H4 (cell line): ENCODE data around the gene TRABD. TPM values are rescaled to one million over a fixed set of nuclear protein-coding genes. Genes with fewer than 3 reads are reported as not detected.
A peak's percentile ranks its signal among the peaks of the same experiment; 100 is the strongest.

Experiments
- DNase-seq: peaks from one replicate; pipeline ENCODE4 v3.0.0-alpha.2; 2015; ENCODE audit warnings: low spot score
- total RNA-seq: library from RNA; depleted of rRNA; stranded (reverse); fragments of >200 nt; shearing (Covaris generic); gene quantifications from 2 replicates; pipeline ENCODE4 v1.2.3, GENCODE V29; 2014; rRNA removed

The TRABD gene
- total RNA-seq, 1 experiment from 2014 or later = 17.2 TPM

- no peak for DNase-seq
Measured at GRCh38 chr22:50238755-50239154, 53.0 kb downstream of the TRABD start.

- no peak for DNase-seq
Measured at GRCh38 chr22:50242406-50242949, 56.8 kb downstream of the TRABD start.

GRCh38 chr22:50243685-50244419 is 58.1 kb downstream of the TRABD start:
- no peak for DNase-seq

GRCh38 chr22:50244420-50245213 is 58.9 kb downstream of the TRABD start, which contains the start of gene TUBGCP6:
TSS of gene TUBGCP6 (minus strand) at chr22:50245023. CDS start at chr22:50244459, 564 bp downstream.
- peak; percentile 90 for DNase-seq

GRCh38 chr22:50245214-50246072 is 59.7 kb downstream of the TRABD start:
- no peak for DNase-seq

- DNase-seq = no peak
Measured at GRCh38 chr22:50246242-50247175, 60.8 kb downstream of the TRABD start.

- DNase-seq = no peak
Measured at GRCh38 chr22:50247748-50248147, 62.0 kb downstream of the TRABD start.

- no peak for DNase-seq
Measured at GRCh38 chr22:50248196-50249081, 62.7 kb downstream of the TRABD start.

Other genes with a start within 250 kb of the TRABD start
- gene PIM3, start 225.1 kb upstream of the TRABD start, total RNA-seq = 18.6 and 30.3 TPM in 2 replicates
- not detected in 2 replicates for gene IL17REL, start 173.1 kb upstream of the TRABD start, total RNA-seq
- gene TTLL8, start 127.6 kb upstream of the TRABD start, total RNA-seq = not detected in 2 replicates
- gene MLC1, start 100.5 kb upstream of the TRABD start, total RNA-seq = 1.4 and 3.3 TPM in 2 replicates
- 1.8 and 2.9 TPM in 2 replicates for gene MOV10L1, start 95.9 kb upstream of the TRABD start, total RNA-seq
- gene PANX2, start 15.2 kb upstream of the TRABD start, total RNA-seq = 4.2 and 4.4 TPM in 2 replicates
- 13.4 and 19.6 TPM in 2 replicates for gene SELENOO, start 15.1 kb downstream of the TRABD start, total RNA-seq
- 4.9 and 5.0 TPM in 2 replicates for gene TUBGCP6, start 59.1 kb downstream of the TRABD start, total RNA-seq
- gene HDAC10, start 65.4 kb downstream of the TRABD start, total RNA-seq = 5.1 and 5.9 TPM in 2 replicates
- 33.3 and 37.8 TPM in 2 replicates for gene MAPK12, start 75.8 kb downstream of the TRABD start, total RNA-seq
- 4.0 and 5.5 TPM in 2 replicates for gene MAPK11, start 84.5 kb downstream of the TRABD start, total RNA-seq
- gene PLXNB2, start 121.7 kb downstream of the TRABD start, total RNA-seq = 42.4 and 53.2 TPM in 2 replicates
- gene DENND6B, start 141.1 kb downstream of the TRABD start, total RNA-seq = 0.35 and 1.3 TPM in 2 replicates
- gene PPP6R2, start 157.4 kb downstream of the TRABD start, total RNA-seq = 22.9 and 32.1 TPM in 2 replicates